ENCODE data around the gene LACTB.

DNA sequence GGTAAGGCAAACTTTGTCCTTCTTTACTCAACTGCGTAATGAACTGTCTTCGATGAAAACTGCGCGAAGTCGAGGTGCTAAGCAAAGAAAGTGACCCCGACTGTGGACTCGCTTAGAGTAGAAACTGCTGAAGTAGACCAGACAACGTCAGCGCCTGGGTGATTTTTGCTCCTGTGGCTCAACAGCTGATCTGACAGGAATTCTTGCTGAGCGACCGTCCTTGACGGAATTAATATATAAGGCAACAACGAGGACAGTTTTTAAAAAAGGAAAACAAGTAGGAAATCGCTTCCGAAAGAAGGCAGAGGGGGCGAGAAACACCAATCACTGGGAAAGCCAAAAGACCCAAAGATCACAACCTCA lies 35.1 kb downstream of the LACTB start:
- TF ChIP-seq, protein P1, sequence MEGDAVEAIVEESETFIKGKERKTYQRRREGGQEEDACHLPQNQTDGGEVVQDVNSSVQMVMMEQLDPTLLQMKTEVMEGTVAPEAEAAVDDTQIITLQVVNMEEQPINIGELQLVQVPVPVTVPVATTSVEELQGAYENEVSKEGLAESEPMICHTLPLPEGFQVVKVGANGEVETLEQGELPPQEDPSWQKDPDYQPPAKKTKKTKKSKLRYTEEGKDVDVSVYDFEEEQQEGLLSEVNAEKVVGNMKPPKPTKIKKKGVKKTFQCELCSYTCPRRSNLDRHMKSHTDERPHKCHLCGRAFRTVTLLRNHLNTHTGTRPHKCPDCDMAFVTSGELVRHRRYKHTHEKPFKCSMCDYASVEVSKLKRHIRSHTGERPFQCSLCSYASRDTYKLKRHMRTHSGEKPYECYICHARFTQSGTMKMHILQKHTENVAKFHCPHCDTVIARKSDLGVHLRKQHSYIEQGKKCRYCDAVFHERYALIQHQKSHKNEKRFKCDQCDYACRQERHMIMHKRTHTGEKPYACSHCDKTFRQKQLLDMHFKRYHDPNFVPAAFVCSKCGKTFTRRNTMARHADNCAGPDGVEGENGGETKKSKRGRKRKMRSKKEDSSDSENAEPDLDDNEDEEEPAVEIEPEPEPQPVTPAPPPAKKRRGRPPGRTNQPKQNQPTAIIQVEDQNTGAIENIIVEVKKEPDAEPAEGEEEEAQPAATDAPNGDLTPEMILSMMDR (IDR thresholded peaks at IDR 0.05): no peak
- TF ChIP-seq POLR2A (IDR thresholded peaks at IDR 0.05): no peak
